GM12892 (cell line): ENCODE measurements around the gene TTC33.

Experiments used
- POLR2A ChIP-seq: IDR thresholded peaks from 2 replicates; pipeline ENCODE4 v1.6.1; 2011; ENCODE audit warnings: low read depth, low read length, control low read depth
- TAF1 ChIP-seq: IDR thresholded peaks from 2 replicates; pipeline ENCODE4 v1.6.1; 2011; ENCODE audit warnings: low read depth, mild to moderate bottlenecking, control low read depth, low read length, borderline replicate concordance

DNA sequence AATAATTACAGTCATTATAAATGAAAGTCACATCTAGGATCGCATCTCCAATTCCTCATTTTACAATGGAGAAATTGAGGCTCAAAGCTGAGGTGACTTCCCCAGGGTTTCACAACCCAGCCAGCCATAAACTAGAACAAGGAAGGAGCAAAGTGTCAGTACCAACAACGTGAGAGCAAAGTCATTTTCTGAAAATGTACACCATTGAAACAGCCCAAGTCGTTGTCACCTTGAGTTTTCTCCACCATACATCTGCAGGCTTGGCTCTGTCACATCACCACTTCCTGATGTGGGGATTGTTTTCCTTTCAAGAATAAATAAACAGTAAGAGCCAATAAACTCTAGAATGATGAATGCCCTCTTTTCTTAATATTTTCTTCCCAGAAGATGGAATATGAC, 260.5 kb downstream of the TTC33 start:
- TF ChIP-seq TAF1 (no peak), POLR2A (no peak)
